HG03469 (cell line): ENCODE results near the gene BRME1.
"Not testable (repeated sequence)": the region's sequence is repeated elsewhere in the genome, so short reads cannot be mapped to it uniquely, and the experiment has no call there.

Source experiments
- ATAC-seq: cut with Tn5 transposase; IDR thresholded peaks from one replicate; pipeline ENCODE4 v1.9.1; 2021; ENCODE audit warnings: mild to moderate bottlenecking, moderate library complexity, moderate number of reproducible peaks; ENCODE audit not compliant: unreplicated experiment

The BRME1 gene

GRCh38 chr19:13869281-13869680 is 36.6 kb downstream of the BRME1 start:
- ATAC-seq, result no peak

- no peak for ATAC-seq
Measured at GRCh38 chr19:13868663-13869062, 37.3 kb downstream of the BRME1 start.

GRCh38 chr19:13866463-13867046 is 39.4 kb downstream of the BRME1 start:
- ATAC-seq, result no peak

DNA sequence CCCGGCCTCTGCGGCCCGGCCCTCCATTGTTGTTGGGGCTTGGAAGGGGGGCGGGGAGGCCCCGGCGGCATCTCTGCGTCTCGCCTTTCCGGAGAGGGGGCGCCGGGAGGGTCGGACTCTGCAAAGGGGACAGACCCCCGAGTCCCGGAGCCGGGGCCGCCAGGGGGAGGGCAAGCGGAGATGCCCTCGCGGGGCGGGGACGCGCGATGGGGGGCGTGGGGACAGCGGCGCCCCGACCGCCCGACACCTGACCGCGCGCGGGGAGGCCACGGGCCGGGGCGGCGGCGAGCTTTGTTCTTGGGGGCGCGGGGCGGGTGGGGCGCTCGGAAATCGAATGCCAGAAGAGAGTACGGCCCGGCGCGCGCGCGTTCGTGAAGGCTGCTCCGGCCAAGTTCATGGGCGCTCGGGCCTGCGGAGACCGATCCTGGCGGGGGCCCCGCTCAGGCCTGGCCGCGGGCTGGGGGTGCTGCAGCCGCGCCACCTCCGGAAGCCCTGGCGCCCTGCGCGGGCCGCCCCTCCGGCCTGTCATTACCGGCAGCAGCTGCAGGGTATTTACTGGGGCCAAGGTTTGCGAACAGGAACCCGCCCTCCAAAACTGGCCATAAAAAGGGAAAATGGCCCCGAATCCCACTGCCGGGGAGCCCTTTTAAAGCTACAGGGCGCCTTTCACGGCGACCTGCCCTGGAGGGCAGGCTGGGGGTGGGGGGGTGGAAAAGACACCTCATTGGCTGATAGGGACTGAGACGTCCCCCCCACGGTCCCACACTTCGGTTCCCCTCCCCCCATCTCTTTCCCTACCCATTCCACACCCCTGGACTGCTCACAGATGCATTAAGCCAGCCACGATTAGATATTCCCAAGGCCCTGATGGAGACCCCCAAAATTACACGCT is 40.1 kb downstream of the BRME1 start:
- ATAC-seq, result no peak

DNA sequence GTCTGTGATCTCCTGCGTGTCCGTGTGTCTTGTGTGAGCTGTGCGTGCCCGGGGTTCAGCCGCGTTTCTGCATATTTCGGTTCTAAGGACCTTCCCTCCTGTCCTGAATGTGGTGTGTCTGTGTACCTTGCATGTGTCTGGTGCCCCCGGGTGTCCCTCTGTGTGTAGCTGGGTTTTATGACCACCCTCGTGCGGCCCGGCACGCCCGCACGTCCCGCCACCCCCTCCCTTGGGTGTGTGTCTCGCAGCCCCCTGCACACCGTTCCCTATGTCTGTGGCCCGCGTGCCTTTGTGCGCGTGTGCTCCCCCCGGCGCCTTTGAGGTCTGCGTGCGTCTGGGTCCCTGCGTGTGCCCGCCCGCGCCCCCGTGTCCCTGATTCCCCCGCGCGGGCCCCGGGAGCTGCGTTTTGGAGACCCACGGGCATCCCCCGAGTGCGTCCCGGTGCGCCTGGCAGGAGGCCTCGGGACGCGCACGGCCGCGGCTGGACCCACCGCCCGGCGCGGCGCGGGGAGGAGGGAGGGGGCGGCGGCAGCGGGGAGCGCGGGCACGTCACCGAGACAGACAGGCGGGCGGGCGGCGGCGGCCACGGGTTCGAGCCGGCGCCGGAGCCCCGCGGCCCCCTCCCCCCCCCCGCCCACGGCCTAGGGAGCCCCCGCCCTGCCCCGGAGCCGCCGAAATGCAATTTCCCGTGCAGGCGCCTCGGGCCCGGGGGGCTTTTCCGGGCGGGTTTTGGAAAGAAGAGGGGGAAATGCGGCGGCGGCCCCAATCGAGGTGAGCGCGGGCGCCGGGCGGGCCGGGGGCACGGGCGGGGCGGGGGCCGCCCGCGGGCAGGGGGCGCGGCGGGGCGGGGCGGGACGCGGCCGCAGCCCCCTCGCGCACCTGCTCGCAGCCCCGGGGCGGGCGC is 41.0 kb downstream of the BRME1 start:
- ATAC-seq, result no peak

GRCh38 chr19:13864046-13864666 is 41.8 kb downstream of the BRME1 start:
- ATAC-seq, result no peak

GRCh38 chr19:13861714-13862531 is 44.0 kb downstream of the BRME1 start:
- peak; percentile 47 for ATAC-seq

GRCh38 chr19:13861392-13861713 is 44.6 kb downstream of the BRME1 start:
- peak; percentile 17 for ATAC-seq

- no peak for ATAC-seq
Measured at GRCh38 chr19:13860679-13861391, 45.1 kb downstream of the BRME1 start.

GRCh38 chr19:13859361-13859880 is 46.5 kb downstream of the BRME1 start:
- no peak for ATAC-seq

DNA sequence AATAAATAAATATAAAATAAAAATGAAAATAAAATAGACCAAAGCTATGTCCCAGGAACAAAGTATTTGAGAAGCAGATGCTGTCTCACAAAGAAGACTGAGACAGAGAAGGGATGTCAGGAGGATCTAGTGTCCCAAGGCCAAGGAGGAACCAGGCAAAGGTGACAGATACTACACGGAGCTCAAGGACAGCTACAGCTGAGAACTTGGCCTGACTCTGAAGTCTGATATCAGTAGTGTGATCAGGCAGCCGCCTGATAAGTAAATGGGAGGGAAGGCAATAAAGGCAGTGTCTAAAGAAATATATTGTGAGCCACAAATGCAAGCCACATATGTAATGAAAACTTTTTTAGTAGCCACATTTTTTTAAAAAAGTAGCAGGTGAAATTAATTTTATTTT is 49.4 kb downstream of the BRME1 start:
- no peak for ATAC-seq

DNA sequence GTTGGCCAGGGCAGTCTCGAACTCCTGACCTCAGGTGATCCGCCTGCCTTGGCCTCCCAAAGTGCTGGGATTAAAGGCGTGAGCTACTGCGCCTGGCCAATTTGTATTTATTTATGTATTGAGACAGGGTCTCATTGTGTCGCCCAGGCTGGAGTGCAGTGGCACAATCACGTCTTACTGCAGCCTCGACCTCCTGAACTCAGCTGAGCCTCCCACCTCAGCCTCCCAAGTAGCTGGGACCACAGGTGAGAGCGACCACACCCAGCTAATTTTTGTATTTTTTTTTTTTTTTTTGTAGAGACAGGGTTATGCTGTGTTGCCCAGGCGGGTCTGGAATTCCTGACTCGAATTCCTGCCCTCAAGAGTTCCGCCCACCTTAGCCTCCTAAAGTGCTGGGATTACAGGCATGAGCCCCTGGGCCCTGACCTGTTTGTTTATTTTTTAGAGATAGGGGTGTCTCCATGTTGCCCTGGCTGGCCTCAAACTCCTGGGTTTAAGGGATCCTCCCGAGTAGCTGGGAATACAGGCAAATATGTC is 53.7 kb downstream of the BRME1 start:
- ATAC-seq, result not testable (repeated sequence)

GRCh38 chr19:13851734-13852114 is 54.2 kb downstream of the BRME1 start:
- not testable (repeated sequence) for ATAC-seq

GRCh38 chr19:13850910-13851733 is 54.8 kb downstream of the BRME1 start:
- no peak for ATAC-seq

GRCh38 chr19:13849991-13850909 is 55.7 kb downstream of the BRME1 start:
- ATAC-seq, result no peak

GRCh38 chr19:13848798-13849676 is 56.9 kb downstream of the BRME1 start:
- ATAC-seq, result no peak
